Measurements from ENCODE around the gene ABHD8.

- no peak for TF ChIP-seq EZH2 (IDR thresholded peaks at IDR 0.05; ENCODE audit: borderline replicate concordance, insufficient read depth, low read depth, low read length, poor library complexity, severe bottlenecking)
- no peak for TF ChIP-seq CTCF (IDR thresholded peaks at IDR 0.05)
Measured at GRCh38 chr19:17302391-17303166, 646 bp downstream of the ABHD8 start.
